ENCODE results near the gene REV3L. TPM values are rescaled to one million over a fixed set of nuclear protein-coding genes. Genes with fewer than 3 reads are reported as not detected.

The REV3L gene
- total and polyA plus RNA-seq, 2 donors (not counting 1 experiment from before 2014, with no cell fraction given), result 42.9 to 127 TPM

DNA sequence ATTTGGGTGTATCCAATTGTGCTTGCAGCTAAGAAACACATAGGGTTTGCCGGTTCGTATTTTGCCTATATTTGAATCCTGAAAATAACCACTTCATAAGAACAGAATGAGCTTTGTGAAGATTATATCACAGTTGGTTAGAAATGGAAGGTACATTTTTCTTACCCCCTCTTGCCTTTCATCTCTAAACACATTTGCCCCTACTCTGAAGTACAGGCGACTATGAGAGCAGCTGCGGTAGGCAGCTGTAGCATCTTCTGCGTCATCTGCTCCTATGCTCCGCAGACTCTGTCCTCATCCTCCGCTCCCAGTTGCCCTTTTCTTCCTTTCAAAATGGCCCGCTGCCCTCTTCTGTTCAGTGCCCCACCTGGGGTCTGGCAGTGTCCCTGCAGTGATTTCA, 47.6 kb upstream of the REV3L start:
- no peak overlapping the region for H3K27ac ChIP-seq (ENCODE audit: insufficient read depth, low read length)
- H3K4me3 ChIP-seq (replicated peaks in 1 of 4; ENCODE audit: control extremely low read depth in 1 of 4, insufficient read depth in 1 of 4, low read depth in 3 of 4, low read length in 4 of 4), result no peak overlapping the region
- no peak overlapping the region for H2AFZ ChIP-seq (ENCODE audit: low read length)
- H3K4me2 ChIP-seq (ENCODE audit: extremely low read depth, insufficient read depth, low read length), result no peak overlapping the region
- H4K20me1 ChIP-seq (ENCODE audit: control insufficient read depth, extremely low read depth, insufficient read depth, low read length), result no peaks in the 10 kb centered on the region
- no peaks in the 10 kb centered on the region for H3K36me3 ChIP-seq (ENCODE audit: control insufficient read depth, insufficient read depth, low read length)
- no peaks in the 10 kb centered on the region for H3K27me3 ChIP-seq (ENCODE audit: control insufficient read depth, insufficient read depth, low read length)
- TF ChIP-seq CTCF (conservative IDR thresholded peaks at IDR 0.05 in 1 of 2, IDR thresholded peaks at IDR 0.05 in 1 of 2; ENCODE audit: low read depth in 1 of 2, low read length in 2 of 2) (no peak), EZH2 (IDR thresholded peaks at IDR 0.05; ENCODE audit: low read length, missing control alignments) (no peak)
- no peak overlapping the region for H3K9ac ChIP-seq (ENCODE audit: insufficient read depth, low read length)
- H3K4me1 ChIP-seq (ENCODE audit: control insufficient read depth, extremely low read depth, insufficient read depth, low read length), result no peaks in the 10 kb centered on the region
- DNase-seq (ENCODE audit: low read depth in 2 of 2), result no peak
- H3K9me3 ChIP-seq (ENCODE audit: control insufficient read depth, insufficient read depth, low read depth, low read length), result no peaks in the 10 kb centered on the region
- H3K79me2 ChIP-seq (ENCODE audit: control insufficient read depth, insufficient read depth, low read length), result no peaks in the 10 kb centered on the region

DNA sequence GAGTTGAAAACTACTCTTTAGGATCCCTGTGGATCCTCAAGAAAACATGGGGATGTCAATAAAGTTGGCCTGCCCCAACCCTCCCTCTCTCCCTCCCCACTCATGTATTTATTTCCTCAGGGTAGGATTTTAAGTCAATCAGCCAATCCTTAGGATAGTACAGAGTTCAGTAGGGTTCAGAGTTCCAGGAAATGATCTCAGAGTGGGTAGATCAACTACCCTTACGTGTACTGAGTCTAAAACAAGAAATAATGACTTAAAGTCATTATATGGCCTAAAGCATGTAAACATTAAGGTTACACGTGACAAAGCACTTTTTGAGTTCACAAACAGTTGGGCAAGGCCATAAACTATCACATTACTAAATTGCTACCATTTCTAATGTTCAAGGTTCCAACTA, 47.2 kb upstream of the REV3L start:
- Histone ChIP-seq H3K9me3 (ENCODE audit: control insufficient read depth, insufficient read depth, low read depth, low read length) (no peaks in the 10 kb centered on the region), H3K36me3 (ENCODE audit: control insufficient read depth, insufficient read depth, low read length) (no peaks in the 10 kb centered on the region), H3K4me2 (ENCODE audit: extremely low read depth, insufficient read depth, low read length) (no peak overlapping the region), H3K27me3 (ENCODE audit: control insufficient read depth, insufficient read depth, low read length) (no peaks in the 10 kb centered on the region), H4K20me1 (ENCODE audit: control insufficient read depth, extremely low read depth, insufficient read depth, low read length) (no peaks in the 10 kb centered on the region), H3K27ac (ENCODE audit: insufficient read depth, low read length) (no peak overlapping the region), H3K9ac (ENCODE audit: insufficient read depth, low read length) (no peak overlapping the region), H2AFZ (ENCODE audit: low read length) (no peak overlapping the region), H3K79me2 (ENCODE audit: control insufficient read depth, insufficient read depth, low read length) (no peaks in the 10 kb centered on the region), H3K4me1 (ENCODE audit: control insufficient read depth, extremely low read depth, insufficient read depth, low read length) (no peaks in the 10 kb centered on the region), H3K4me3 (replicated peaks in 1 of 4; ENCODE audit: control extremely low read depth in 1 of 4, insufficient read depth in 1 of 4, low read depth in 3 of 4, low read length in 4 of 4) (no peak overlapping the region)
- TF ChIP-seq EZH2 (IDR thresholded peaks at IDR 0.05; ENCODE audit: low read length, missing control alignments), result no peak
- no peak for TF ChIP-seq CTCF (conservative IDR thresholded peaks at IDR 0.05 in 1 of 2, IDR thresholded peaks at IDR 0.05 in 1 of 2; ENCODE audit: low read depth in 1 of 2, low read length in 2 of 2)
- no peak for DNase-seq (ENCODE audit: low read depth in 2 of 2)

GRCh38 chr6:111527367-111527766, 44.3 kb upstream of the REV3L start:
- H3K4me3 ChIP-seq (replicated peaks in 1 of 4; ENCODE audit: control extremely low read depth in 1 of 4, insufficient read depth in 1 of 4, low read depth in 3 of 4, low read length in 4 of 4), result no peak overlapping the region
- H3K79me2 ChIP-seq (ENCODE audit: control insufficient read depth, insufficient read depth, low read length), result no peaks in the 10 kb centered on the region
- no peaks in the 10 kb centered on the region for H3K36me3 ChIP-seq (ENCODE audit: control insufficient read depth, insufficient read depth, low read length)
- H3K4me1 ChIP-seq (ENCODE audit: control insufficient read depth, extremely low read depth, insufficient read depth, low read length), result no peaks in the 10 kb centered on the region
- no peak overlapping the region for H3K4me2 ChIP-seq (ENCODE audit: extremely low read depth, insufficient read depth, low read length)
- no peak overlapping the region for H3K27ac ChIP-seq (ENCODE audit: insufficient read depth, low read length)
- no peak for DNase-seq (ENCODE audit: low read depth in 2 of 2)
- no peak overlapping the region for H3K9ac ChIP-seq (ENCODE audit: insufficient read depth, low read length)
- no peak overlapping the region for H2AFZ ChIP-seq (ENCODE audit: low read length)
- H4K20me1 ChIP-seq (ENCODE audit: control insufficient read depth, extremely low read depth, insufficient read depth, low read length), result no peaks in the 10 kb centered on the region
- no peaks in the 10 kb centered on the region for H3K9me3 ChIP-seq (ENCODE audit: control insufficient read depth, insufficient read depth, low read depth, low read length)
- H3K27me3 ChIP-seq (ENCODE audit: control insufficient read depth, insufficient read depth, low read length), result no peaks in the 10 kb centered on the region
- TF ChIP-seq EZH2 (IDR thresholded peaks at IDR 0.05; ENCODE audit: low read length, missing control alignments), result no peak
- TF ChIP-seq CTCF (conservative IDR thresholded peaks at IDR 0.05 in 1 of 2, IDR thresholded peaks at IDR 0.05 in 1 of 2; ENCODE audit: low read depth in 1 of 2, low read length in 2 of 2), result no peak

Measured in fibroblast of lung (primary cell).